Neural progenitor cell (in vitro differentiated cells): ENCODE results near the gene HSF4. TPM values are rescaled to one million over a fixed set of nuclear protein-coding genes. Genes with fewer than 3 reads are reported as not detected.

Experiments
- DNase-seq: peaks from one replicate; pipeline ENCODE4 v3.0.0-alpha.2; 2016; ENCODE audit warnings: low spot score
- H2AFZ ChIP-seq: fragments of 200-600 bp; sonication (generic); replicated peaks from 2 replicates; pipeline ENCODE4 v1.6.1; 2016; ENCODE audit warnings: antibody characterized with exemption
- H3F3A ChIP-seq: fragments of 200-600 bp; sonication (generic); 2 replicates; pipeline ENCODE4 v1.6.1; 2016; ENCODE audit warnings: antibody characterized with exemption, low read depth
- H3K27ac ChIP-seq: fragments of 200-600 bp; sonication (generic); 2 replicates; pipeline ENCODE4 v1.5.1; 2016; ENCODE audit warnings: mild to moderate bottlenecking
- H3K27me3 ChIP-seq: fragments of 200-600 bp; sonication (generic); 2 replicates; pipeline ENCODE4 v1.6.1; 2016; ENCODE audit warnings: mild to moderate bottlenecking, moderate library complexity
- H3K36me3 ChIP-seq: fragments of 200-600 bp; sonication (generic); 2 replicates; pipeline ENCODE4 v1.5.1; 2016
- H3K4me1 ChIP-seq: fragments of 200-600 bp; sonication (generic); 2 replicates; pipeline ENCODE4 v1.6.1; 2016; ENCODE audit warnings: mixed run types
- H3K4me2 ChIP-seq: fragments of 200-600 bp; sonication (generic); 2 replicates; pipeline ENCODE4 v1.6.1; 2016
- H3K4me3 ChIP-seq: fragments of 200-600 bp; sonication (generic); 2 replicates; pipeline ENCODE4 v1.5.1; 2016
- H3K79me2 ChIP-seq: fragments of 200-600 bp; sonication (generic); 2 replicates; pipeline ENCODE4 v1.6.1; 2016; ENCODE audit warnings: low read depth
- H3K9ac ChIP-seq: fragments of 200-600 bp; sonication (generic); 2 replicates; pipeline ENCODE4 v1.6.1; 2016
- H3K9me3 ChIP-seq: fragments of 200-600 bp; sonication (generic); 2 replicates; pipeline ENCODE4 v1.5.1; 2016; ENCODE audit warnings: low read depth
- H4K20me1 ChIP-seq: fragments of 200-600 bp; sonication (generic); 2 replicates; pipeline ENCODE4 v1.6.1; 2016; ENCODE audit warnings: low read depth
- H3K27ac Mint-ChIP-seq: 3 replicates; pipeline ENCODE4 v1.8.0; 2021; ENCODE audit warnings: mixed read lengths
- H3K27me3 Mint-ChIP-seq: 2 replicates; pipeline ENCODE4 v1.8.0; 2022; ENCODE audit warnings: low read depth, mild to moderate bottlenecking, inconsistent platforms, moderate library complexity, mixed read lengths; ENCODE audit not compliant: insufficient read depth
- H3K36me3 Mint-ChIP-seq: 3 replicates; pipeline ENCODE4 v1.8.0; 2021; ENCODE audit warnings: mixed read lengths
- H3K4me1 Mint-ChIP-seq: 3 replicates; pipeline ENCODE4 v1.8.0; 2021; ENCODE audit warnings: mixed read lengths
- H3K4me3 Mint-ChIP-seq: 3 replicates; pipeline ENCODE4 v1.8.0; 2021; ENCODE audit warnings: mild to moderate bottlenecking, moderate library complexity, mixed read lengths
- H3K9me3 Mint-ChIP-seq: 3 replicates; pipeline ENCODE4 v1.8.0; 2020; ENCODE audit warnings: mixed read lengths
- CTCF ChIP-seq: fragments of 200-600 bp; sonication (generic); IDR thresholded peaks from 2 replicates; pipeline ENCODE4 v1.5.1; 2017; ENCODE audit warnings: antibody characterized with exemption, mild to moderate bottlenecking
- EZH2 ChIP-seq: fragments of 200-600 bp; sonication (generic); IDR thresholded peaks from 2 replicates; pipeline ENCODE4 v1.6.1; 2017; ENCODE audit warnings: antibody characterized with exemption, mild to moderate bottlenecking, moderate library complexity
- EZH2phosphoT487 ChIP-seq: fragments of 200-600 bp; sonication (generic); IDR thresholded peaks from 2 replicates; pipeline ENCODE4 v1.6.1; 2017; ENCODE audit warnings: antibody characterized with exemption
- total RNA-seq: library from RNA; depleted of rRNA; stranded (reverse); fragments of >200 nt; gene quantifications from 2 replicates; pipeline ENCODE4 v1.2.3, GENCODE V29; 2015; ENCODE audit warnings: low replicate concordance

Gene HSF4
- total RNA-seq, 1 donor from 2014 or later, result not detected

GRCh38 chr16:67210069-67210937 is 45.8 kb downstream of the HSF4 start:
- Mint-ChIP-seq H3K9me3 (no peaks in the 10 kb centered on the region), H3K27ac (no peak overlapping the region), H3K27me3 (peaks cover 6% of the 10 kb centered on the region), H3K36me3 (peaks cover 6% of the 10 kb centered on the region), H3K4me1 (peaks cover 7% of the 10 kb centered on the region), H3K4me3 (no peak overlapping the region)
- Histone ChIP-seq H3K4me2 (no peak overlapping the region), H3K4me1 (peaks cover 14% of the 10 kb centered on the region), H3F3A (peaks cover 12% of the 10 kb centered on the region), H3K36me3 (no peaks in the 10 kb centered on the region), H3K9me3 (no peaks in the 10 kb centered on the region), H2AFZ (no peak overlapping the region), H4K20me1 (peaks cover 7% of the 10 kb centered on the region), H3K27ac (no peak overlapping the region), H3K4me3 (no peak overlapping the region), H3K9ac (no peak overlapping the region), H3K79me2 (no peaks in the 10 kb centered on the region), H3K27me3 (no peaks in the 10 kb centered on the region)
- no peak for DNase-seq
- no peak for TF ChIP-seq EZH2
- TF ChIP-seq CTCF, result no peak
- no peak for TF ChIP-seq EZH2phosphoT487

DNA sequence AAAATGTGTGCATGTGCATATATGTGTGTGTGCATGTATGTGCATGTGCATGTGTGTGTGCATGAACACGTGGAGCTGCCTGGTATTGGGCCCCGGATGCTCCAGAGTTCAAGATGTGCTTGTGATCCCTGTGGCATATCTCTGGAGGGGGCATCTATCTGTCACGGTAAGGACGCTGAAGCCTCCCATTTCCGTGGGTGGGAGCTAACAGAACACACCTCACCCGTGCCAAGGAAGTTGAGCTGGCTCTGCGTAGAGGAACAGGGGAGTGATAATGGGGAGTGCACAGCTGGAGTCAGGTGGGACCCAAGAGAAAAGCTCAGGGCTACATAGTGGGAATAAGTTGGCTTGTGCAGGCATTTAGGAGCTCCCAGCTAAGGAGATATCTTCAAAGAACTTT is 47.1 kb downstream of the HSF4 start:
- H3K4me3 Mint-ChIP-seq, result no peak overlapping the region
- no peaks in the 10 kb centered on the region for H3K27me3 ChIP-seq
- H3K27me3 Mint-ChIP-seq, result peaks cover 8% of the 10 kb centered on the region
- no peaks in the 10 kb centered on the region for H3K9me3 ChIP-seq
- no peak overlapping the region for H2AFZ ChIP-seq
- no peak overlapping the region for H3K27ac ChIP-seq
- H4K20me1 ChIP-seq, result peaks cover 7% of the 10 kb centered on the region
- peaks cover 4% of the 10 kb centered on the region for H3K4me1 Mint-ChIP-seq
- no peak overlapping the region for H3K4me2 ChIP-seq
- H3K4me1 ChIP-seq, result peaks cover 9% of the 10 kb centered on the region
- H3K4me3 ChIP-seq, result no peak overlapping the region
- H3K9ac ChIP-seq, result no peak overlapping the region
- no peaks in the 10 kb centered on the region for H3K36me3 ChIP-seq
- TF ChIP-seq EZH2phosphoT487 (no peak), EZH2 (no peak), CTCF (no peak)
- H3K9me3 Mint-ChIP-seq, result no peaks in the 10 kb centered on the region
- no peaks in the 10 kb centered on the region for H3K79me2 ChIP-seq
- no peak overlapping the region for H3K27ac Mint-ChIP-seq
- no peak for DNase-seq
- peaks cover 7% of the 10 kb centered on the region for H3F3A ChIP-seq
- peaks cover 3% of the 10 kb centered on the region for H3K36me3 Mint-ChIP-seq

DNA sequence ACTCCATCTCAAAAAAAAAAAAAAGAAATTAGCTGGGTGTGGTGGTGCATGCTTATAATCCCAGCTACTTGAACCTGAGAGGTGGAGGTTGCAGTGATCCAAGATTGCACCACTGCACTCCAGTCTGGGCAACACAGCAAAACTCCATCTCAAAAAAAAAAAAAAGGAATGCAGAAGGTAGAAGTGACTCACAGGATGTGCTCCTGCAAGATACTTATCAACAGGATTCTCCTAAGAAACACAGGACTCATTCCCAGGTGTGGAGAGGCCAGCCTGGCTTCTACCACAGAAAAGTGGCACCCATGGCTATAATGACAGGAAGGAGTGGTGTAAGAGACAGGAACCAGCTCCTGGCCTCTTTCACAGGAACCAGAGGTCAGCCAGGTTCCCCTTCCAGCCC is 48.2 kb downstream of the HSF4 start:
- Mint-ChIP-seq H3K4me3 (no peak overlapping the region), H3K4me1 (no peaks in the 10 kb centered on the region), H3K9me3 (no peaks in the 10 kb centered on the region), H3K36me3 (peaks cover 3% of the 10 kb centered on the region), H3K27ac (no peak overlapping the region), H3K27me3 (peaks cover 7% of the 10 kb centered on the region)
- H3K9ac ChIP-seq, result no peak overlapping the region
- no peak overlapping the region for H3K4me2 ChIP-seq
- H2AFZ ChIP-seq, result no peak overlapping the region
- no peaks in the 10 kb centered on the region for H3K79me2 ChIP-seq
- no peaks in the 10 kb centered on the region for H3K36me3 ChIP-seq
- H3K4me3 ChIP-seq, result no peak overlapping the region
- DNase-seq, result no peak
- no peak overlapping the region for H3K27ac ChIP-seq
- H3F3A ChIP-seq, result no peaks in the 10 kb centered on the region
- H3K27me3 ChIP-seq, result no peaks in the 10 kb centered on the region
- no peaks in the 10 kb centered on the region for H3K9me3 ChIP-seq
- H4K20me1 ChIP-seq, result no peaks in the 10 kb centered on the region
- TF ChIP-seq EZH2phosphoT487, result no peak
- no peak for TF ChIP-seq CTCF
- no peaks in the 10 kb centered on the region for H3K4me1 ChIP-seq
